Hepatocyte (in vitro differentiated cells): Measurements from ENCODE around the gene ATXN7L1. TPM values are rescaled to one million over a fixed set of nuclear protein-coding genes. Genes with fewer than 3 reads are reported as not detected.
A peak's percentile ranks its signal among the peaks of the same experiment; 100 is the strongest.

Source experiments
- DNase-seq: peaks from one replicate; pipeline ENCODE4 v3.0.0-alpha.2; 2016; ENCODE audit warnings: low spot score
- H2AFZ ChIP-seq: fragments of 200-600 bp; sonication (generic); 2 replicates; pipeline ENCODE4 v1.6.0; 2016; ENCODE audit warnings: antibody characterized with exemption, mild to moderate bottlenecking
- H3K27ac ChIP-seq: fragments of 200-600 bp; sonication (generic); 2 replicates; pipeline ENCODE4 v1.5.1; 2016; ENCODE audit warnings: mild to moderate bottlenecking
- H3K27me3 ChIP-seq: fragments of 200-600 bp; sonication (generic); 2 replicates; pipeline ENCODE4 v1.6.1; 2016
- H3K36me3 ChIP-seq: fragments of 200-600 bp; sonication (generic); replicated peaks from 2 replicates; pipeline ENCODE4 v1.5.1; 2016; ENCODE audit warnings: low read depth; ENCODE audit not compliant: insufficient read depth
- H3K4me1 ChIP-seq: fragments of 200-600 bp; sonication (generic); 2 replicates; pipeline ENCODE4 v1.5.1; 2016; ENCODE audit warnings: mild to moderate bottlenecking, moderate library complexity; ENCODE audit not compliant: insufficient read depth
- H3K4me2 ChIP-seq: fragments of 200-600 bp; sonication (generic); 2 replicates; pipeline ENCODE4 v1.6.0; 2016
- H3K4me3 ChIP-seq: fragments of 200-600 bp; sonication (generic); 2 replicates; pipeline ENCODE4 v1.5.1; 2016; ENCODE audit warnings: mild to moderate bottlenecking
- H3K79me2 ChIP-seq: fragments of 200-600 bp; sonication (generic); 2 replicates; pipeline ENCODE4 v1.6.0; 2017; ENCODE audit warnings: mild to moderate bottlenecking
- H3K9me2 ChIP-seq: fragments of 200-600 bp; sonication (generic); replicated peaks from 2 replicates; pipeline ENCODE4 v1.6.0; 2017; ENCODE audit warnings: mild to moderate bottlenecking; ENCODE audit not compliant: insufficient read depth
- H3K9me3 ChIP-seq: fragments of 200-600 bp; sonication (generic); 2 replicates; pipeline ENCODE4 v1.5.1; 2016; ENCODE audit warnings: low read depth, mild to moderate bottlenecking
- H4K20me1 ChIP-seq: fragments of 200-600 bp; sonication (generic); 2 replicates; pipeline ENCODE4 v1.6.0; 2016; ENCODE audit warnings: mild to moderate bottlenecking; ENCODE audit not compliant: insufficient read depth, poor library complexity, severe bottlenecking
- CTCF ChIP-seq: fragments of 200-600 bp; sonication (generic); IDR thresholded peaks from 2 replicates; pipeline ENCODE4 v1.5.1; 2016; ENCODE audit warnings: antibody characterized with exemption, mild to moderate bottlenecking; ENCODE audit not compliant: poor library complexity
- EZH2 ChIP-seq: fragments of 200-600 bp; sonication (generic); IDR thresholded peaks from 2 replicates; pipeline ENCODE4 v1.6.1; 2016; ENCODE audit warnings: antibody characterized with exemption, mild to moderate bottlenecking, borderline replicate concordance
- EZH2phosphoT487 ChIP-seq: fragments of 200-600 bp; sonication (generic); IDR thresholded peaks from one replicate; pipeline ENCODE4 v1.6.1; 2018; ENCODE audit warnings: antibody characterized with exemption, mild to moderate bottlenecking, low read depth, moderate library complexity; ENCODE audit not compliant: unreplicated experiment, severe bottlenecking
- WGBS: methylation state at CpG from one replicate; pipeline ENCODE4 v1.1.6; 2016; ENCODE audit warnings: low lambda C conversion rate; ENCODE audit errors: missing lambda C conversion rate; 5-methylcytosine and 5-hydroxymethylcytosine counted together
- polyA plus RNA-seq: library from polyadenylated mRNA; unstranded; fragments of >200 nt; fragmentation: Nextera tagmentation; extraction: Ambion mirVana; gene quantifications from 2 replicates; pipeline ENCODE4 v1.2.1, GENCODE V29; 2016
- total RNA-seq: library from RNA; depleted of rRNA; stranded (reverse); fragments of >200 nt; gene quantifications from 2 replicates; pipeline ENCODE4 v1.2.3, GENCODE V29; 2014

Gene ATXN7L1
- total and polyA plus RNA-seq, 2 experiments from 2014 or later, result 8.9 to 9.3 TPM

DNA sequence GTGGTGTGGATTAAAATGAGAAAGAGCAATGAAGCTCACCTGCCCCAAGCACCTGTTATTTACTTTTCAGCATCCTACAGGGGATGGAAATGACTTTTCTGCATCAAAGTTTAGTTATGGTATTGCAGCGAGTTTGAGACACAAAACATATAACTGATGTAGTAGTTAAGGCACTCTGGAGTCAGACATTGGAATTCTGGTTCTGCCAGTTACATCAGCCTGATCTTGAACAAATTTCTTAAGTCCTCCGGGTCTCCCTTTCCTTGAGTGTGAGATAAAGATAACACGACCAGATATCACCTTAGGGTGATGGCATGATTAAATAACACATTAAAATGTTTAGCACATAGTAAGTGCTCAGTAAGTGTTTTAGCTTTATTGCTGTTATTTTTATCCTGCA is 97.4 kb downstream of the ATXN7L1 start:
- no peak overlapping the region for H3K27ac ChIP-seq
- H3K9me3 ChIP-seq, result no peaks in the 10 kb centered on the region

GRCh38 chr7:105776986-105777910 is 99.2 kb downstream of the ATXN7L1 start:
- H3K36me3 ChIP-seq, result no peaks in the 10 kb centered on the region
- no peak for TF ChIP-seq EZH2
- TF ChIP-seq EZH2phosphoT487, result no peak
- no peak for TF ChIP-seq CTCF
- no peak overlapping the region for H2AFZ ChIP-seq
- no peaks in the 10 kb centered on the region for H3K9me3 ChIP-seq
- no peak overlapping the region for H3K4me2 ChIP-seq
- no peak overlapping the region for H3K4me3 ChIP-seq
- no peaks in the 10 kb centered on the region for H3K4me1 ChIP-seq
- H3K79me2 ChIP-seq, result no peaks in the 10 kb centered on the region
- DNase-seq, result no peak
- no peaks in the 10 kb centered on the region for H4K20me1 ChIP-seq
- WGBS, result 87% methylated on average over 11 of the region's 11 CpGs
- H3K27ac ChIP-seq, result no peak overlapping the region
- H3K9me2 ChIP-seq, result no peaks in the 10 kb centered on the region
- no peaks in the 10 kb centered on the region for H3K27me3 ChIP-seq

More for the DNA sequence above, 97.4 kb downstream of the ATXN7L1 start:
- H2AFZ ChIP-seq, result no peak overlapping the region
- H3K4me2 ChIP-seq, result no peak overlapping the region
- TF ChIP-seq CTCF, result no peak
- TF ChIP-seq EZH2, result no peak
- TF ChIP-seq EZH2phosphoT487, result no peak
- DNase-seq, result no peak
- H3K4me1 ChIP-seq, result no peaks in the 10 kb centered on the region
- no peaks in the 10 kb centered on the region for H3K9me2 ChIP-seq
- 68% methylated on average over 3 of the region's 3 CpGs for WGBS
- no peak overlapping the region for H3K4me3 ChIP-seq
- H3K36me3 ChIP-seq, result no peaks in the 10 kb centered on the region
- no peaks in the 10 kb centered on the region for H3K79me2 ChIP-seq
- H4K20me1 ChIP-seq, result no peaks in the 10 kb centered on the region
- no peaks in the 10 kb centered on the region for H3K27me3 ChIP-seq

- H3K36me3 ChIP-seq, result no peaks in the 10 kb centered on the region
- no peaks in the 10 kb centered on the region for H4K20me1 ChIP-seq
- H3K4me2 ChIP-seq, result no peak overlapping the region
- H3K4me3 ChIP-seq, result no peak overlapping the region
- DNase-seq, result peak; percentile 54
- H3K9me2 ChIP-seq, result no peaks in the 10 kb centered on the region
- no peak for TF ChIP-seq EZH2phosphoT487
- TF ChIP-seq CTCF, result no peak
- TF ChIP-seq EZH2, result no peak
- no peak overlapping the region for H3K27ac ChIP-seq
- H3K4me1 ChIP-seq, result no peaks in the 10 kb centered on the region
- H3K27me3 ChIP-seq, result no peaks in the 10 kb centered on the region
- H3K79me2 ChIP-seq, result no peaks in the 10 kb centered on the region
- H2AFZ ChIP-seq, result no peak overlapping the region
- 22% methylated on average over 6 of the region's 6 CpGs for WGBS
- no peaks in the 10 kb centered on the region for H3K9me3 ChIP-seq
These were observed 100.2 kb downstream of the ATXN7L1 start for GRCh38 chr7:105776068-105776790.
